HG02763 (cell line): Measurements from ENCODE around the gene SPOCK1.
"Not testable (repeated sequence)": the region's sequence is repeated elsewhere in the genome, so short reads cannot be mapped to it uniquely, and the experiment has no call there.

Experiments
- ATAC-seq: cut with Tn5 transposase; IDR thresholded peaks from one replicate; pipeline ENCODE4 v1.9.1; 2021; ENCODE audit warnings: mild to moderate bottlenecking, moderate library complexity; ENCODE audit not compliant: unreplicated experiment

SPOCK1 gene

GRCh38 chr5:136998854-136999357 lies 500.2 kb downstream of the SPOCK1 start:
- no peak for ATAC-seq

GRCh38 chr5:136994154-136994553 lies 505.0 kb downstream of the SPOCK1 start:
- no peak for ATAC-seq

- ATAC-seq = no peak
Observed at GRCh38 chr5:136992796-136993489, 506.2 kb downstream of the SPOCK1 start.

GRCh38 chr5:136985785-136986475 lies 513.2 kb downstream of the SPOCK1 start:
- no peak for ATAC-seq

- ATAC-seq = no peak
Observed at GRCh38 chr5:136984772-136985446, 514.2 kb downstream of the SPOCK1 start.

- no peak for ATAC-seq
Observed at GRCh38 chr5:136981936-136982335, 517.2 kb downstream of the SPOCK1 start.

GRCh38 chr5:136979131-136979530 lies 520.0 kb downstream of the SPOCK1 start:
- ATAC-seq = no peak

- no peak for ATAC-seq
Observed at GRCh38 chr5:136963504-136963903, 535.6 kb downstream of the SPOCK1 start.

- no peak for ATAC-seq
Observed at GRCh38 chr5:136957428-136957827, 541.7 kb downstream of the SPOCK1 start.

GRCh38 chr5:136954142-136954541 lies 545.0 kb downstream of the SPOCK1 start:
- ATAC-seq = not testable (repeated sequence)

- ATAC-seq = not testable (repeated sequence)
Observed at GRCh38 chr5:136953346-136954069, 545.6 kb downstream of the SPOCK1 start.

GRCh38 chr5:136927571-136927970 lies 571.6 kb downstream of the SPOCK1 start:
- no peak for ATAC-seq

- ATAC-seq = no peak
Observed at GRCh38 chr5:136926073-136926472, 573.1 kb downstream of the SPOCK1 start.
